Measurements from ENCODE around the gene PTP4A2. TPM values are rescaled to one million over a fixed set of nuclear protein-coding genes. Genes with fewer than 3 reads are reported as not detected.
"Not testable (repeated sequence)": the region's sequence is repeated elsewhere in the genome, so short reads cannot be mapped to it uniquely, and the experiment has no call there.

PTP4A2 gene
- total RNA-seq, 1 donor from 2014 or later = 249 TPM

DNA sequence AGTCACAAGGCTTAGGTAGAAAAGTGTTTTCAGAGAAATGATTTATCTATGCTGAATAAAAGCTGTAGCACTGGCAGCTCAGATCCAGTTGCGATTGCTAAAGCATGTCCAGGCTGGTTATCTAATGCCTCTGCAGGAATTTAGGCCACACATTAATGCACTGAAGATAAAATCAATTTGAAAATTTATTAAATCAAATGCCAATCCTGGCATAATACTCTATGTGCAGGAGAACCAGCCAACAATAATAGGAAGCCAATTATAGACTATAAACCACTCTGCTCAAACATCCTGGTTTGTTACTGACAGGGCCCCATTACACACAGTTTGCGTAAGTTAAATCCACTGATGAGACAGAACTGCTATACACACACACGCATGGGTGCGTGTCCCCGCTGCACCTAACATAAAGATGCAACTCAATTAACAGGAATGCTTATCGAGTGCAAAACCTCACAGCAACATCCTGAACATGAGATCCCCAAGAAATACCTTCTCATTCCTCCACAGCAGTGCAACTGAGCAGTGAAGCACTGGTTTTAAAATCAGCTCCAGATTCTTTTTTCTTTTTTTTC, 40.6 kb downstream of the PTP4A2 start:
- POLR2A ChIA-PET = interaction anchor here (1.5 kb wide), 1 partner anchor 9 kb away, joined by 4 read pairs; no protein-coding TSS in a partner anchor
- CTCF ChIA-PET = no interaction called here

DNA sequence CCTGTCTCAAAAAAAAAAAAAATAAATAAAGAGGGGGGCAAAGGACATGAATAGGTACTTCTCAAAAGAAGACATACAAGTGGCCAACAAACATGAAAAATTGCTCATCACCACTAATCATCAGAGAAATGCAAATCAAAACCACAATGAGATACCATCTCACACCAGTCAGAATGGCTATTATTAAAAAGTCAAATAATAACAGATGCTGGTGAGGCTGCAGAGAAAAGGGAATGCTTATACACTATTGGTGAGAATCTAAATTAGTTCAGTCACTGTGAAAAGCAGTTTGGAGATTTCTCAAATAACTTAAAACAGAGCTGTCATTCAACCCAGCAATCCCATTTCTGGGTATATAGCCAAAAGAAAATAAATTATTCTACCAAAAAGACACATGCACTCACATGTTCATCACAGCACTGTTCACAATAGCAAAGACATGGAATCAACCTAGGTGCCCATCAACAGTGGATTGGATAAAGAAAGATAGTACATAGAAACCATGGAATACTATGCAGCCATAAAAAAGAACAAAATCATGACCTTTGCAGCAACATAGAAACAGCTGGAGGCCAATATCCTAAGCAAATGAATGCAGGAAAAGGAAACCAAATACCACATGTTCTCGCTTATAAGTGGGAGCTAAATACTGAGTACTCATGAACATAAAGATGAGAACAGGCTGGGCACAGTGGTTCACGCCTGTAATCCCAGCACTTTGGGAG, 42.5 kb downstream of the PTP4A2 start:
- POLR2A ChIA-PET = interaction anchor here (0.6 kb wide), 1 partner anchor 73 kb away, joined by 6 read pairs; no protein-coding TSS in a partner anchor
- H3K36me3 Mint-ChIP-seq (ENCODE audit: low read depth); H3K27ac Mint-ChIP-seq; H3K9me3 Mint-ChIP-seq; intact Hi-C loops (cut with micrococcal nuclease); ATAC-seq (ENCODE audit: low read depth); H3K27me3 Mint-ChIP-seq; H3K4me3 Mint-ChIP-seq; H3K4me1 Mint-ChIP-seq; CTCF ChIA-PET; DNase-seq: not testable (repeated sequence)

More for the DNA sequence above, 40.6 kb downstream of the PTP4A2 start:
- ATAC-seq (ENCODE audit: low read depth) = no peak
- H3K9me3 Mint-ChIP-seq = peaks cover 4% of the 10 kb centered on the region
- no peaks in the 10 kb centered on the region for H3K36me3 Mint-ChIP-seq (ENCODE audit: low read depth)
- no peak overlapping the region for H3K27ac Mint-ChIP-seq
- no peaks in the 10 kb centered on the region for H3K27me3 Mint-ChIP-seq
- DNase-seq = no peak
- intact Hi-C loops (cut with micrococcal nuclease) = no loop called here
- H3K4me3 Mint-ChIP-seq = no peak overlapping the region
- peaks cover 17% of the 10 kb centered on the region for H3K4me1 Mint-ChIP-seq
- TF ChIP-seq, protein P1, sequence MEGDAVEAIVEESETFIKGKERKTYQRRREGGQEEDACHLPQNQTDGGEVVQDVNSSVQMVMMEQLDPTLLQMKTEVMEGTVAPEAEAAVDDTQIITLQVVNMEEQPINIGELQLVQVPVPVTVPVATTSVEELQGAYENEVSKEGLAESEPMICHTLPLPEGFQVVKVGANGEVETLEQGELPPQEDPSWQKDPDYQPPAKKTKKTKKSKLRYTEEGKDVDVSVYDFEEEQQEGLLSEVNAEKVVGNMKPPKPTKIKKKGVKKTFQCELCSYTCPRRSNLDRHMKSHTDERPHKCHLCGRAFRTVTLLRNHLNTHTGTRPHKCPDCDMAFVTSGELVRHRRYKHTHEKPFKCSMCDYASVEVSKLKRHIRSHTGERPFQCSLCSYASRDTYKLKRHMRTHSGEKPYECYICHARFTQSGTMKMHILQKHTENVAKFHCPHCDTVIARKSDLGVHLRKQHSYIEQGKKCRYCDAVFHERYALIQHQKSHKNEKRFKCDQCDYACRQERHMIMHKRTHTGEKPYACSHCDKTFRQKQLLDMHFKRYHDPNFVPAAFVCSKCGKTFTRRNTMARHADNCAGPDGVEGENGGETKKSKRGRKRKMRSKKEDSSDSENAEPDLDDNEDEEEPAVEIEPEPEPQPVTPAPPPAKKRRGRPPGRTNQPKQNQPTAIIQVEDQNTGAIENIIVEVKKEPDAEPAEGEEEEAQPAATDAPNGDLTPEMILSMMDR (IDR thresholded peaks at IDR 0.05) = no peak

DNA sequence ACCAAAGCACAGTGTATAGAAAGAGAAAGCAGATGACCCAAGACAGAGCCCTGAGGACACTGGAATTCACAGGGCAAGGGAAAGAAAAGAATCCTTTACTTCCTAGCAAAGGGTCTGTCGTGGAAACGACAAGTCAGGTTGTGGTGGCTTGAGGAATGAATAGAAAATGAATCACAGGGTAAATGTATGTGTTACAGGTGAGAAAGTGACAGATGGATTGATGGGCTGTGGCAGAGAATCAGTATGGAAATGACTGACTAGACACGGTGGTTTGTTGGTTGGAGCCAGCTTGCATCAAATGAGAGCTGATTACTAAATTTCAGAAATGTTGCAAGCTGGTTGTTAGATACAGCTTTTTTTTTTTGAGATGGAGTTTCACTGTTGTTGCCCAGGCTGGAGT, 46.9 kb downstream of the PTP4A2 start:
- ATAC-seq (ENCODE audit: low read depth) (no peak), DNase-seq (no peak)
- POLR2A ChIA-PET = interaction anchor here (1.7 kb wide), 1 partner anchor 10 kb away, joined by 3 read pairs; no protein-coding TSS in a partner anchor
- Mint-ChIP-seq H3K27ac (no peak overlapping the region), H3K4me1 (peaks cover 28% of the 10 kb centered on the region), H3K4me3 (no peak overlapping the region), H3K27me3 (no peaks in the 10 kb centered on the region), H3K9me3 (no peaks in the 10 kb centered on the region), H3K36me3 (ENCODE audit: low read depth) (no peaks in the 10 kb centered on the region)
- TF ChIP-seq, protein P1 (IDR thresholded peaks at IDR 0.05) = no peak
- intact Hi-C loops (cut with micrococcal nuclease) = no loop called here
- CTCF ChIA-PET = interaction anchor here (1.7 kb wide), 1 partner anchor 10 kb away, joined by 4 read pairs; no protein-coding TSS in a partner anchor

DNA sequence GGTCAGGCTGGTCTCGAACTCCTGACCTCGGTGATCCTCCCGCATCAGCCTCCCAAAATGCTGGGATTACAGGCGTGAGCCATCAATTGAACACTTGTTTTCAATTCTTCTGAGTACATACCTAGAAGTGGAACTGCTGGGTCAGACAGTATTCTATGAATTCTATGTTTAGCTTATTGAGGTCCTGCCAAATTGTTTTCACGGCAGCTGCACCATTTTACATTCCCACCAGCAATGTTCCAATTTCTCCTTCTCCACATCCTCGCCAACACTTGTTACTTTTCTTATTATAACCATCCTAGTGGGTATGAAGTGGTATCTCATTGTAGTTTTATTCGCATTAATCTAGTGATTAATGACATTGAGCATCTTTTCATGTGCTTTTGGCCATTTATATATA, 49.9 kb downstream of the PTP4A2 start:
- H3K36me3 Mint-ChIP-seq (ENCODE audit: low read depth) = no peaks in the 10 kb centered on the region
- ATAC-seq (ENCODE audit: low read depth) (no peak), DNase-seq (no peak)
- peak overlapping the region; percentile 96 for H3K27ac Mint-ChIP-seq
- H3K4me1 Mint-ChIP-seq = peaks cover 28% of the 10 kb centered on the region
- POLR2A ChIA-PET = interaction anchor here (0.7 to 1.2 kb wide), 5 partner anchors 9 to 103 kb away, joined by 3 to 11 read pairs (median 6); partner anchors contain the start of gene PTP4A2
- H3K9me3 Mint-ChIP-seq = no peaks in the 10 kb centered on the region
- no peak overlapping the region for H3K4me3 Mint-ChIP-seq
- TF ChIP-seq, protein P1 (IDR thresholded peaks at IDR 0.05) = no peak
- CTCF ChIA-PET = interaction anchor here (2.0 kb wide), 1 partner anchor 68 kb away, joined by 7 read pairs; no protein-coding TSS in a partner anchor
- intact Hi-C loops (cut with micrococcal nuclease) = loop anchor here (5.0 kb wide), 1 partner anchor 49 kb away; the partner anchor contains the start of gene PTP4A2
- H3K27me3 Mint-ChIP-seq = no peaks in the 10 kb centered on the region

DNA sequence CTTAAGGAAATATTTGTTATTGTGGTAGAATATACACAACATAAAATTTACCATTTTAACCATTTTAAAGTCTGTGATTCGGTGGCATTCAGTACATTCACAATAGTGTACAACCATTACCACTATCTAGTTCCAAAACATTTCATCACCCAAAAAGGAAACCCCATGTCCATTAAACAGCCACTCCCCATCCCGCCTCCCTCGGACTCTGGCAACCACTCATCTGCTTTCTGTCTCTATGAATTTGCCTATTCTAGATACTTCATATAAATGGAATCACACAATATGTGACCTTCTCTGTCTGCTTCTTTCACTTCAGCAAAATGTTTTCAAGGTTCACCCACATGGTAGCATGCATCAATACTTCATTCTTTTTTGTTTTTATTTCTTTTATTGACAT, 51.3 kb downstream of the PTP4A2 start:
- H3K27me3 Mint-ChIP-seq = no peaks in the 10 kb centered on the region
- H3K4me1 Mint-ChIP-seq = peaks cover 35% of the 10 kb centered on the region
- H3K9me3 Mint-ChIP-seq = no peaks in the 10 kb centered on the region
- no peak for ATAC-seq (ENCODE audit: low read depth)
- intact Hi-C loops (cut with micrococcal nuclease) = loop anchor here (5.0 kb wide), 1 partner anchor 50 kb away; the partner anchor contains the start of gene PTP4A2
- ChIA-PET CTCF (no interaction called here), POLR2A (no interaction called here)
- TF ChIP-seq, protein P1 (IDR thresholded peaks at IDR 0.05) = no peak
- no peak overlapping the region for H3K4me3 Mint-ChIP-seq
- H3K36me3 Mint-ChIP-seq (ENCODE audit: low read depth) = no peaks in the 10 kb centered on the region
- DNase-seq = no peak
- no peak overlapping the region for H3K27ac Mint-ChIP-seq

All from activated B cell treated with CpG ODN at 0.5 μM for 24 hours (primary cell).